ENCODE data around the gene ACYP2.

Gene ACYP2

GRCh38 chr2:54330926-54331835, 215.8 kb downstream of the ACYP2 start:
- DNase-seq, result no peak

DNA sequence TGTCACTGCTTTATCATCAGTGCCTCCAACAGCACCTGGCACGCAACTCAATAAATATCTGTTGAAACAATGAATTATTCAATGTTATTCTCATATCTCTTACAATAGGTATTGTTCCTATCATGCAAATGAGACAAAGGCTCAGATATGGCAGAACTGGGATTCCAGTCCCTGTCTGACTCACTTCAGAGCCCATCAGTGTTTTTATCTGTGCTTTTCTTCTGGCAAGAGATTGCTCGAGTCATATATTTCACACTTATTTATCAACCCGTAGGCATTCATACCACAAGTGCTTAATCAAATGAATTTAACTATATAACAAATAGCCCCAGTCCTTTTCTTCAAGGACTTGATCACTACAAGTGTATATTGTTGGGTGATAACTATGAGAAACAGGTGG, 217.0 kb downstream of the ACYP2 start:
- DNase-seq, result no peak

DNA sequence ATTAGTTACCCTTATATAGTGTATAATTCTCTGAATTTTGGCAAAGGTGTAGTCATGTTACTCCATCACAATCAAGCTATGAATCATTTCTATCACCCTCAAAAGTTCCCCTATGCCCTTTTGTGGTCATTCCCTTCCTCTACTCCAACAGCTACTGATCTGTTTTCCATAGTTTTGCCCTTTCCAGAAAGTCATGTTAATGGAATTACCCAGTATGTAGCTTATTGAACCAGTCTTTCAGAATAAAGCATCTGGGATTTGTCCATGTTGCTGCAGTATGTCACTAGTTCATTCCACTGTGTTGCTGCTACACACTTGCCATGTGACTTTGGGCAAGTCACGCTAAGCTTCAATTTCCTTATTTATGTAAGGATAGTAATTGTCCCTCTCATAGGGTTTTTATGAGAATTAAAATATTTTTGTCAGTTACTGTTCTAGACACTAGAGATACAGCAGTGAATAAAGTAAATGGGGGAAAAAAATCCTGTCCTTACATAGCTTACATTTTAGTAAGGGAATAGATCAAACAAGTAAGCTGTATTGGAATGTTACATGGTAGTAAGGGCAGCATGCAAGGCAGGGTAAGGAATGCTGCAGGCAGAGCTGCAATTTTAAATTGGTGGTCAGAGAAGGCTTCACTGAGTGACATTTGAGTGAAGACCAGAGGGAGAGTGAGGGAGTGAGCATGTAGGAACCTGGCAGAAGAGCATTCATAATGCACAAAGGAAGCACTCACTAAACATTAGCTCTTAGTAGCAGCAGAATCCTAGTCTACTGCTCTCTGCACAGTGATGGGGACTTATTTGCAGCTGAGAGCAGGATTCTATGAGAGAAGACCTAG, 220.9 kb downstream of the ACYP2 start:
- DNase-seq, result no peak

DNA sequence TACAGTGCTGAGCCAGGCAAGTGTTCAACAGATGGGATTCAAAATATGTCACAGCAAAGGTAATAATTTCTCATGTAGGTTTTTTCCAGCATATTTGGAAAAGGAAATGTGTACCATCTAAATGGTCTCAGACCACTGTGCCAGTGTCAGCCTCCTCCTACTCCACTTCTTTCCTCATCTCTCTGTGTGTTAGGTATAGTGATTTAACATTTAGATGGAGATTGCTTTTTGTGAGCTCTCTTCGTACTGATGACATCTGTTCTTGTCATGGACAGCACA, 221.5 kb downstream of the ACYP2 start:
- no peak for DNase-seq

DNA sequence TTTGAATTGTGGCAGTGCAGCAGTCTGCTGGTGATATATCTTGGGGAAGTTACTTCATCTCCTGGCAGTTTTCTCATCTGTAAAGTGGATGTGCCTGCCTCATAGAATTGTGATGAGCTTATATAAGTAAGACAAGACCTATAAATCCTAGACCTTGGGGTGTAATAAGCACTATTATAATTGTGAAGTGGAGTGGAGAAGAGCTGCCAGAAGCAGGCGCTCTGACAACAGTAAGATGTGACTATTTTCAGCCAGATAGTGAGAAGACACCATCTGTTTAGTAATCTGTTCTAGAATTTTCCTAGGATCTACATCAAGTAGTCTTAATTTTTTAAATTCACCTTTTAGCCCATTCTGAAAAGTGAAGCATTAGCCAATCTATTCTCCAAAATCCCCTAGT, 226.2 kb downstream of the ACYP2 start:
- no peak for DNase-seq

DNA sequence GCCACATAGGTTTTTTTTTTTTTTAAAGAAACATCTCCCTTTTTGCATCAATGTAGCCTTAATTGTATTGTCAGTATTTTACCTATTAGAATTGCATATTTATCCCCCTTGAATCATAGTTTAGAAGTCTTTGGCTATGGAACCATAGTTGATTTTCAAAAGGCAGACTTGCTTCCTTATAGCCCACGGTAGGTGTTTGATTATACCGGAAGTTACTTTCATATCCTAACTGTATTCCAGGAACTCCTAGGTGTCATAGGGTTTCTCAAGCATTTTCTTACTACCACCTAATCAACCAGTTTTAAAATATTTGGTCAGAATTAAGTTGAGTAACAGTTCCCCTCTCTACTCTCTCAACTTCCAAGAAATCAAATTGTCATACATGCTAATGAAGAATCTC, 227.2 kb downstream of the ACYP2 start:
- DNase-seq, result no peak

DNA sequence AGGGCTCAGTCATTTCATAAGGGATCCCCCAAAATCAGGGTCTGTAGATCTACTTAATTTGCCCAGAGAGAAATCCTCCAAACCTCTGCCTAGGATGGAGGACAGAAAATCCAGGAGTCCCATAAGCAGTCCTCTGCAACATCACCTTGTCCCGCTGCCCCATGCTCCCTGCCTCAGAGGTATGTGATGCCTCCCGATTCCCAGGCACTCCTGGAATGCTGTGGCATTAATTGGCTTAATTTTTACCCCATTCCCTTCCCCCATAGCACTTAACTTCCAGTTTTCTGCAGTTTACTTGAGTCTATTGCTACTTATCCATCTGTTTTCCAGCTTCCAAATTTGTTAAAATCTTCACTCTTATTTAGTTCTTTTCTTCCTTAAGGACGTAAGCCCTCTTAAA, 232.2 kb downstream of the ACYP2 start:
- DNase-seq, result no peak

DNA sequence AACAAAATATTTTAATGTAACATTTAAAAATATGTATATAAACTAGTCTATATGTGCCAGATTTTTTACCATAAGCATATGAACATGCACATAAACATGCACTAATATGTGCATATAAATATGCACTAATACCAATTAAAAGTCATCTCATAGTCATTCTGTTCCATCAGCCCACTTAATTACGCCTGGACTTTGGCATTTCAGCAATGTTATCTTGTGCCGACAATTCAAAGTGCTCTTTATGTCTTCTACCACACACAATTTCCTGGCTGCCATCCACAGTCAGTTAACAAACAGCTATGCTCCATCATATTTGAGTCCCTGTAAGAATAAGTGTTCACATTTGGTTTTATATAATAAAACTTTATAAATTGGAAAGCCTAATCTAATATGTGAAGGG, 233.2 kb downstream of the ACYP2 start:
- no peak for DNase-seq

DNA sequence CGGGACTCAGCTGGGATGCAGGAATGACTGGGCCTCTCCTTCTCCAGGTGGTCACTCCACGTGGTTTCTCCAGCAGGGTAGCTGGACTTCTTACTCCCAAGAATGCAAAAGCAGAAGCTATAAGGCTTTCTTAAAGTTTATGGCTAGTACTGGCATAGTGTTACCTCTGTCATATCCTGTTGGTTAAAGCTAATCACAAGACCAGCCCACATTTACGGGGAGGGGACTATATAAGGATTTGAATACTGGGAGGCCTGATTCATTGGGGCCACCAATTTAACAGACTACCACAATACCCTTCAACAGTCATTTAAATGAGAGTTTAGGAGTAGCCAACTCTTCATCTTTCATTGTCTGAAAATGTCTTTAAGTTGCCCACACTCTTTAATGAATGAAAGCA, 235.0 kb downstream of the ACYP2 start:
- no peak for DNase-seq

- DNase-seq, result no peak
These were observed 237.8 kb downstream of the ACYP2 start for GRCh38 chr2:54353216-54353615.
